HG03196 (cell line): ENCODE results near the gene IQCB1.
"Not testable (repeated sequence)": the region's sequence is repeated elsewhere in the genome, so short reads cannot be mapped to it uniquely, and the experiment has no call there.

Source experiments
- ATAC-seq: cut with Tn5 transposase; IDR thresholded peaks from one replicate; pipeline ENCODE4 v1.9.1; 2021; ENCODE audit not compliant: unreplicated experiment

IQCB1 gene, protein sequence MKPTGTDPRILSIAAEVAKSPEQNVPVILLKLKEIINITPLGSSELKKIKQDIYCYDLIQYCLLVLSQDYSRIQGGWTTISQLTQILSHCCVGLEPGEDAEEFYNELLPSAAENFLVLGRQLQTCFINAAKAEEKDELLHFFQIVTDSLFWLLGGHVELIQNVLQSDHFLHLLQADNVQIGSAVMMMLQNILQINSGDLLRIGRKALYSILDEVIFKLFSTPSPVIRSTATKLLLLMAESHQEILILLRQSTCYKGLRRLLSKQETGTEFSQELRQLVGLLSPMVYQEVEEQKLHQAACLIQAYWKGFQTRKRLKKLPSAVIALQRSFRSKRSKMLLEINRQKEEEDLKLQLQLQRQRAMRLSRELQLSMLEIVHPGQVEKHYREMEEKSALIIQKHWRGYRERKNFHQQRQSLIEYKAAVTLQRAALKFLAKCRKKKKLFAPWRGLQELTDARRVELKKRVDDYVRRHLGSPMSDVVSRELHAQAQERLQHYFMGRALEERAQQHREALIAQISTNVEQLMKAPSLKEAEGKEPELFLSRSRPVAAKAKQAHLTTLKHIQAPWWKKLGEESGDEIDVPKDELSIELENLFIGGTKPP

DNA sequence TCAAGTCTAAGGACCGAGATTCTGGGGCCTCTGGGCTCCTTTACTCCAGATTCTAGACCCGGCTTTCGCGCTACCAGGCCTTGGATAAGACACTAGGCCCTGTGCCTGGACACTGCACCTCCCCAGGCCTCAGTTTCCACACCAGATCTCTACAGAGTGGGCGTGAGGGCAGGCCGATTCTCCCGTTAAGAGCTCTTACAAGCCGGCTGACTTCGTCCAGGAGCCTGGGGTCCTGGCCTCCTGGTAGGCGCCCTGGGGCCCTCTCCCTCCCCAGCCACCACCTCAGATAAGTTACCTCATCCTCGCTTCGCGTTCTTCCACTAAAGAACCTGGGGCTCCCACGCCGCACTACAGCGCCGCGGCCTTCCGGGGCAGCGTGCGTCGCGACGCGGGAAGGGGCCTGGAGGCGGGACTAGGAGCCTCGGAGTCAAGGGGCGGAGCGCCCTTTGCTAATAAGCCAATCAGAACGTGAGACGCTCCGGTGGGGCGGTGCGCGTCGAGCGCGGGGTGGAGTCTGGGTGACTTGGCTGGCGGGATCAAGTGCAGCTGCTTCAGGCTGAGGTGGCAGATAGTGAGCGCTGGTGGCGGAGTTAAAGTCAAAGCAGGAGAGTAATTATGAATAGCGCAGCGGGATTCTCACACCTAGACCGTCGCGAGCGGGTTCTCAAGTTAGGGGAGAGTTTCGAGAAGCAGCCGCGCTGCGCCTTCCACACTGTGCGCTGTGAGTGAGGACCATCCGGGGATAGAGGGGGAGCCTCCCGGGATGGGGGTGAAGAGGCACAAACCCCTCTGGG lies at the start of gene IQCB1, which contains the start of gene EAF2:
Gene IQCB1, minus strand, starts transcription at position 390 of the 794 bp plus-strand sequence. CDS start 6,100 bp downstream, outside the sequence.
Gene EAF2, plus strand, starts transcription at position 539 of the 794 bp plus-strand sequence. Its CDS starts 77 bp downstream, at position 616.
- peak; percentile 95 for ATAC-seq

DNA sequence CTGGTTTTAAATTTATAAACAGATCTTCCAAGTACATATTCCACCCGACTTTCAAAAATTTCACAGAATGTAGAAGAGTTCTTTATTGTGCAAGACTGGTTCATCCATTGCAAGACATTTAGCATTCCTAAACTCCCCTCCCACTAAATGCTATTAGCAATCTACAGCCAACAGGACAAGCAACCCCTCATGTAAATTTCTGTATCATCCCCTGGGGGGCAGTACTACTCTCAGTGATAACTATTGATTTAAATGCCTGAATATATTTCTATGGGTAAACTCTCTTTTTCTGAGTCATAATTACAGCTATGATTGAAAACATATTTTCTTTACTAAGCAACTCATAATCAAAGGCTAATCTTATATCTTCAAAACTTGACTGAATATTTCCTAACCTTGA lies 48.6 kb upstream of the IQCB1 start:
- ATAC-seq = no peak

DNA sequence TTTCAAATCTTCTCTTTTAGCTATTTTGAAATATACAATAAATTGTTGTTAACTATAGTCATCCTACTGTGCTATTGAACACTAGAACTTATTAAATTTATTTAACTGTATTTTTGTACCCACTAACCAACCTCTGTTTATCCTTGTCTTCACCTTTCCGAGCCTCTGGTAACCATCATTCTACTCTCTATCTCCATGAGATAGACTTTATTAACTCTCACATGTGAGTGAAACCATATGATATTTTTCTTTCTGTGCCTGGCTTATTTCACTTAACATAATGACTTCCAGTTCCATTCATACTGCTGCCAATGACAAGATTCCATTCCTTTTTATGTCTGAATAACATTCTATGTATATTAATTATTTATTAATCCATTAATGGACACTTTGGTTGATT lies 43.6 kb upstream of the IQCB1 start:
- no peak for ATAC-seq

DNA sequence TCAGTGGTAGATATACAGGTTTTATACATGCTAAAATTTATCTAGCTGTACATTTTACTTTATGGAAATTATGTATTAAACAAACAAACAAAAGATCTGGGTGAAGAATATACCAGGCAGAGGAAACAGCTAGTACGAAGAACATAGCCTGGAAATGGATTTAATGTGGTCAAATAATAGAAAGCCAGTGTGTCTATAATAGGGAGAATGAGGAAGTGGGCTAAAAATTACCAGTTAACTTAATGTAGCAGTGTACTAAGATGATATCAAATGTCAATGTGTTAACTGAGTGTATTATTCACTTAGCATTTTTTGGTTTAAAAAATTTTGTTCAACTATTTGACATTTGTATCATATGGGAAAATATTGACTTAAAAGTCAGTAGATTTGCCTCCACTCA lies 36.6 kb upstream of the IQCB1 start:
- no peak for ATAC-seq

DNA sequence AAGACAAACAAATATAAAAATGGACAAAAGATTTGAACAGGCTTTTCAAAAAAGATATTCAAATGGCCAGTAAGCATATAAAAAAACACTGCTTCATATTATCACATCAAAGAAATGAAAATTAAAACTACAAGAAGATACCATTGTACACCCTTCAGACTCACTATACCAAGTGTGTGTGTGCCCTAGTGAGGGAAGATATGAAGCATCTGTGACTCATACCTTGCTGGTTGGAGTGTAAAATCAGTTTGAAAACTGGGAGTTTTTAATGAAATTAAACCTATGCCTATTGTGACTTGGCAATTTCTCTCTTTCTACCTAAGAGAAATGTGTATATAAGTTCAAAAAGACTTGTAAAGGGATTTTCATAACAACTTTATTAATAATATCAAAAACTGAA lies 35.9 kb upstream of the IQCB1 start:
- no peak for ATAC-seq

DNA sequence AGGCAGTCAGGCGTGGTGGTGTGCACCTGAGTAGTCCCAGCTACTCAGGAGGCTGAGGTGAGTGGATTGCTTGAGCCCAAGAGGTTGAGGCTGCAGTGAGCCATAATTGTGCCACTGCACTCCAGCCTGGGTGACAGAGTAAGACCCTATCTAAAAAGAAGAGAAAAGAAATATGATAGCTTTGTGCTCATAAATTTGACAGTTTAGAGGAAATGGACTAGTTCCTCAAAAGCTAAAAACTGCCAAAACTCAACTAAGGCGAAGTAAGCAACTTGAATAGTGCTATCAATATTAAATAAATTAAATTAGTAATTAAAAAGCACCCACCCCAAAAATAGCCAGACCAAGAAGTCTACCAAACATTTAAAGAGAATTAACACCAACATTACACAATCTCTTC lies 34.9 kb upstream of the IQCB1 start:
- ATAC-seq = no peak

DNA sequence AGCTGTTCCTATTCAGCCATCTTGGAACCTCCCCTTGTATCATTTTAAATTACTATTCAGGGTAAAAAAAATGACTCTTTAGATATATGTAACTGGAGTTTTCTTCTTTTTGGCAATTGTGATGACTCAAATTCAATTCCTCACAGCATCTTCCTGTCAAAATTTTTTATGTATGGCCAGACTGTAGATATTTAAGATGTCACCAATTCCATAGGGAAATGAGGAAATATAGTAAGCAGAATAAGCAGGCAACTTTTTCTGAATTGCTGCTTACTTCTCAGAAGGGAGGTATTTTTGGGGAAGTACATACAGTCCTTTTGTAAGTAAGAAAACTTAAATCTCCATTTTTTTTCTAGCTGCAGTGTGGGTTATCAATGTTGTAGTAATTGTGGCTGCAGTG lies 28.9 kb upstream of the IQCB1 start:
- ATAC-seq = no peak

DNA sequence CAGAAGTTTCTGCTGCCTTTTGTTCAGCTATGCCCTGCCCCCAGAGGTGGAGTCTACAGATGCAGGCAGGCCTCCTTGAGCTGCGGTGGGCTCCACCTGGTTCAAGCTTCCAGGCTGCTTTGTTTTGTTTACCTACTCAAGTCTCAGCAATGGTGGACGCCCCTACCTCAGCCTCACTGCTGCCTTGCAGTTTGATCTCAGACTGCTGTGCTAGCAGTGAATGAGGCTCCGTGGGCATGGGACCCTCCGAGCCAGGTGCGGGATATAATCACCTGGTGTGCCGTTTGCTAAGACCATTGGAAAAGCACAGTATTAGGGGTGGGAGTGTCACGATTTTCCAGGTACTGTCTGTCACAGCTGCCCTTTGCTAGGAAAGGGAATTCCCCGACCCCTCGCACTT lies 28.4 kb upstream of the IQCB1 start:
- ATAC-seq = not testable (repeated sequence)

DNA sequence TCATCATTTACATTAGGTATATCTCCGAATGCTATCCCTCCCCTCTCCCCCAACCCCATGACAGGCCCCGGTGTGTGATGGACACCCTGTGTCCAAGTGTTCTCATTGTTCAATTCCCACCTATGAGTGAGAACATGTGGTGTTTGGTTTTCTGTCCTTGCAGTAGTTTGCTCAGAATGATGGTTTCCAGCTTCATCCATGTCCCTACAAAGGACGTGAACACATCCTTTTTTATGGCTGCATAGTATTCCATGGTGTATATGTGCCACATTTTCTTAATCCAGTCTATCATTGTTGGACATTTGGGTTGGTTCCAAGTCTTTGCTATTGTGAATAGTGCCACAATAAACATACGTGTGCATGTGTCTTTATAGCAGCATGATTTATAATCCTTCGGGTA lies 22.9 kb upstream of the IQCB1 start:
- ATAC-seq = not testable (repeated sequence)

DNA sequence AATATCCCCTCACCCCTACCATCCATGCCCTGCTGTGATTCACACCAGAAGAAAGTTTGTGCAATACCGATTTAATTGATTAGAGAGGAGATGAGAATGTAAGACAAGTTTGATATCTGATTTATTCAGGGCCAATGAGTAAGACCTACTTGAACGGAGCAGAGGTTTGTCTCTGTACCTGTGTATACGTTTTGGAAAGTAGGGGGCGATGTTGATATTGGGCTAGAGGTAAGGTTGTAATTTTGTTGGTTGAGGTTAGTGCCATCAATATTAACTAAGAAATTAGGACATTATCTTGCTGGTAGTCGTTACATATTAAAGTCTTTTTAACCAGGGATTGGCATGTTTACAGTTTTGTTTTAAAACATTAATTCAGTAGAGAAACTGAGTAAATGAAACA lies 20.7 kb upstream of the IQCB1 start:
- no peak for ATAC-seq

DNA sequence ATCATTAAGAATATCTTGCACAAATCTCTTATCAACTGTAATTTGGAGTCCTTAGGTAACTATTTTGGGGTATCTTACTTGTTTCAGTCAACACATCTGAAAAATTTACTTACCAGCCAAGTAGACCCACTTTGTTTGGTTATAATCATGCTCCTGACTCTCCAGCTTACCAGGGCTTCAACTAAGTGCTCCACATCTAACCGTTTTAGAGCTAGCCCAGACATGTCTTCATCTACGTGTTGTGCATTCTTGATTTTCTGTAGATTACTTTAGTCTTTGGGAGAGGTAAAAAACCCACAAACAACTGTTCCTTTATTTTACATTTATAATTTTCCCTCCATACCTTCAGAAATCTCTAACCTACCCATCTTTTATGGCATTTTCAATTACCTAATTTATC lies 17.4 kb upstream of the IQCB1 start:
- no peak for ATAC-seq

DNA sequence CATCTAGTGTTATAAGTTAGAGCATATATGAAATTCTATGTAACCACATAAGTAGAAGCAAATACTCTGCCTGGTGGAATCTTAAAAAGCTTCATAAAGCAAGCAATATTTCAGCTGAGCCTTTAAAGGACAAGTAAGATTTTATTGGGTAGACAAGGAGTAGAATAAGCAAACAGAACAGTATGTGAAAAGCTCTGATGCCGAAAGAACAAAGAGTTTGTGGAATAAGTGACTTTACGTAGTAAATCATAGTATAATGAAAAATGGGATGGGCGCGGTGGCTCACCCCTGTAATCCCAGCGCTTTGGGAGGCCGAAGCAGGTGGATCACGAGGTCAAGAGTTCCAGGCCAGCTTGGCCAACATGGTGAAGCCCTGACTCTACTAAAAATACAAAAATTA lies 10.0 kb upstream of the IQCB1 start:
- no peak for ATAC-seq

DNA sequence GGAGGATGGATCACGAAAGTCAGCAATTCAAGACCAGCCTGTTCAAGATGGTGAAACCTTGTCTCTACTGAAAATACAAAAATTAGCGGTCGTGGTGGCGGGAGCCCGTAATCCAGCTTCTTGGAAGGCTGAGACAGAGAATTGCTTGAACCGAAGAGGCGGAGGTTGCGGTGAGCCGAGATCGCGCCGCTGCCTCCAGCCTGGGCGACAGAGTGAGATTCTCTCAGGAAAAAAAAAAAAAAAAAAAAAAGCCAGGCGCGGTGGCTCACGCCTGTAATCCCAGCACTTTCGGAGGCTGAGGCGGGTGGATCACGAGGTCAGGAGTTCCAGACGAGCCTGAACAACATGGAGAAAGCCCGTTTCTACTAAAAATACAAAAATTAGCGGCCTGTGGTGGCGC lies 5.1 kb upstream of the IQCB1 start:
- ATAC-seq = no peak

DNA sequence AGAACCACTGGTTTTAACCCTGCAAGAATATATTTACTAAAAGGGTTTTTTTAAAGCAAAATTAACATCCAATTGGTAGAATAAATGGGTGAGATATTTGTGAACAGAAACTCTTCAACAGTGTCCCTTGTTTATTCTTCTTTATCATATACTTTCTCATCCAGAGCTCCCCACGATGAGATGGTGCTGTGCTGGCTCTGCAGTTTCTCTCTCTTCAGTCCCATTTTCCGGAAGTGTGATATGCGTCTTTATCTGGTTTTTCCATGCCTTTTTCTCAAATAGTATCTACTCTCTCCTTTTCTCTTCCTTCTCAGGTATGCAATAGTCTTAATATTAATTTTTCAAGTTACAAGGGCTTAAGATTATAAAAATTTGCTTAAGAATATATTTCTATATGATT lies 1.6 kb upstream of the IQCB1 start:
- no peak for ATAC-seq

DNA sequence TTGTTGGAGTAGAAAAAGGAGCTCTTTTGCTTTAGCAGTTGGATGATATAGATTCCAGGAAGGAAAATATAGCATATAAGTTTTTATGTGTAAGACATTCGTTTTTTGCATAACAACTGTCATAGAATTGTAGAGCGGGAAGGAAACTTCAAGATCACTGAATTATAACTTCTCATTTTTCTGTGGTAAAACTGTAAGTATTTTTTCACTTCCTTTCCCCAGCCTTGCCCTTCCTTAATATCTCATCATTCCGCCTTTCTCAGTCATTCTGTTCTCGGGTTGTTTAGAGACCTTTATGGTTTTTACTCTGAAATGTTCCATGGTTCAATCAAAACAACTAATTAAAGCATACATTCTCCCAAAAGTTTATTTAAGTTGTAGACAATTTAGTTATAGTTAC lies 1.2 kb upstream of the IQCB1 start:
- ATAC-seq = no peak

DNA sequence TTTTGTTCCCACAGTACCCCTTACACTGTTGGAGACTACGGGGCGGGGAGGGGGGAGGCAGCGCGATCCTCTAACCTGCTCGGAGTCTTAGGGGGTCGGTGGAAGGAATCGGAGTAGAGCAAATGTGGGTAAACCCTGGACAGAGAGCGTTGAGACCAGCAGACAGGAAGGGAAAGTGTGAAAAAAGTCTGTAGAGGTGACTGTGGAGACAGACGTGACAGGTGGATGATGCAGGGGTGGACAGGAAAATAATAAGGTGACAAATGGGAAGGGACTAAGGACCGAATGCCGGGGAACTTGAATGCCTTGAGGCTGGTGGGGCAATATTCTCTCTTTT lies 573 bp upstream of the IQCB1 start:
- peak; percentile 24 for ATAC-seq

DNA sequence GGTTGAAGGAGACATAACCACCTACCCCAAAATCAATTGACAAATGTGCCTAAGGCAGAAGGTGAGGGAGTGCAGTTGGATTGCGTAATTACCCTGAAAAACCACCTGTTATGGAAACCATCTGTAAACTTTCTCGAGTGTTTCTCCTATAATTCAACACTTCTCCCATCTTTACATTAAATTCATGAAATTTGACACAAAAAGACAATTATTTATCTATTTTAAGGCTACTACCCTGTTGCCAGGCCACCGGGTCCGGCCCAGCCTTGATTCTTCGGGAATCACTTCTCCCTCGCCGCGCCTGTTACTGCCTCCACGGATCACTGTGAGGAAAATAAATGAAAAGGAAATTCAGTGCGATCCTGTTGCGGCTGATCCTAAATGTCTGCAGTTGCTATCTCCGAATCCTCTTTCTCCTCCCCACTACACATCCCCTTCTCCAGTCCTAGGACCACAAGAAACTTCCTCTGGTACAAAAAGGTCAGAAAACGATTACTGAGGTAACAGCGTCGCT lies 646 bp downstream of the IQCB1 start:
- no peak for ATAC-seq

DNA sequence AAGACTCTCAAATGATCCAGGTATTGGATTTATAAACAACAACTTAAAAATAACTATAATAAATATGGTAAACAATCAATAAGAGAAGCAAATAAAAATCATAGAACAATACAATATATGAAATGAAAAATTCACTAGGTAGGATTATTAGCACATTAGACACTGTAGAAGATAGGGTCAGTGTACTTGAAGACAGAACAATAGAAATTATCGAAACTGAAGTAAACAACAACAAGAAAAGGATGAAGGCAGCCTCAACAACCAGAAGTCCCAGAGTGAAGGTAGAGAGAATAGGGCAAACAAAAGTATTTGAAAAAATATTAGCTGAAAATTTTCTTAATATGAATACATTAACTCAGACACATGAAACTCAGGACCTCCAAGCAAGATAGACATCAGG lies 11.9 kb downstream of the IQCB1 start:
- no peak for ATAC-seq

DNA sequence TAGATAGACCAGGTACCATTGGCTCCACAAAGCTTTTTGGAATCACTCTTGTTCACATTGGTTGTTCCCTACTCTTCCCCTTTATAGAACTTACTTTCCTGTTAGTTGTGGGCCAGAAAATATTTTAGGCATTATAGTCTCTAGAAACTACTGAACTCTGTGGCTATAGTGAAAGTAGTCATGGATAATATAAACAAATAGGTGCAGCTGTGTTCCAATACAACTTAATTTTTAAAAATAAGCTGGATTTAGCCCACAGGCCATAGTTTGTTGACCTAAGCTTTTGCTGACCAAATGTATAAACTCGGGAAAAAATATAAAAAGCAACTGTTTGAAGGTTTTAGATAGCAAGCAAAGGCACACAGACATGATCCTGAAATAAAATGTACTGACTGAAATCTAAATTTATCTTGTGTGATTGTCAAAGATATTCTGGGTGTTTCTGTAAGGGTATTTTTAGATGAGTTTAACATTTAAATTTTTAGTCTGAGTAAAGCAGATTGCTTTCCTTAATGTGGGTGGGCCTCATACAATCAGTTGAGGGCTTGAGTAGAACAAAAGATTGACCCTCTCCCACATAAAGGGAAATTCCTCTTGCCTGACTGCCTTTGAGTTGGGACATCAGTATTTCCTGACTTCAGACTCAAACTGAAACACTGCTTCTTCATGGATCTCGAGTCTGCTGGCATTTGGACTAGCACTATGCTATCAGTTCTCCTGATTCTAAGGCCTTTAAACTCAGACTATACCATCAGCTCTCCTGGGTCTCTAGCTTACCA lies 13.2 kb downstream of the IQCB1 start:
- no peak for ATAC-seq

DNA sequence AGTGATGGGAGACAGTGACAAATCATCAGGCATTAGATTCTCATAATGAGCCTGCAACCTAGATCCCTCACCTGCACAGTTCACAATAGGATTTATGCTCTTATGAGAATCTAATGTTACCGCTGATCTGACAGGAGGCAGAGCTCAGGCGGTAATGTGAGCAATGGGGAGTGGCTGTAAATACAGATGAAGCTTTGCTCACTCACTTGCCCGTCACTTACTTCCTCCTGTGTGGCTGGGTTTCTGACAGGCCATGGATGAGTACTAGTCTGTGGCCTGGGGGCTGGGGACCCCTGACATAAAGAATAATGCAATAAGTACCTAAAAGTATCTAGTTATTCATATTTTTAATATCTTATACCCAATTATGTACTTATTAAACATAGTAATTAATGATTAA lies 15.6 kb downstream of the IQCB1 start:
- ATAC-seq = no peak

DNA sequence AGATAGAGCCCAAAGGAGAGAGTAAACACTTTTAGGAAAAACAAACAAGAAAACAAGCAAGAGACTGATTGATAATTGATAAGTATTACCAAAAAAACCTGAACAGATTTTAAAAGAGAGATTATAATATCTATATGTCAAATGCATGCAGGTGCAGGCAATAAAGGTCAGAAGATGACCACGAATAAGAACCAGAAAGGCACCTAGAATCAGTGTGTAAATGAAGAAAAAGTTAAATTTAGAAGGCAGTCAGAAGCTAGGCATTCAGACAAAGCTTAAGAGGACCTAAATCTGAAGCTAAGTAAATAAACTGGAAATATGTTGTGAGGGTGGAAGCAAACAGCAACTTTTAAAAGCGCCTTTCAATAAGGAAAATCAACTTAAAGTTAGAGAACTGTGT lies 16.3 kb downstream of the IQCB1 start:
- no peak for ATAC-seq
